Measurements from ENCODE around the gene CLCNKB.

DNA sequence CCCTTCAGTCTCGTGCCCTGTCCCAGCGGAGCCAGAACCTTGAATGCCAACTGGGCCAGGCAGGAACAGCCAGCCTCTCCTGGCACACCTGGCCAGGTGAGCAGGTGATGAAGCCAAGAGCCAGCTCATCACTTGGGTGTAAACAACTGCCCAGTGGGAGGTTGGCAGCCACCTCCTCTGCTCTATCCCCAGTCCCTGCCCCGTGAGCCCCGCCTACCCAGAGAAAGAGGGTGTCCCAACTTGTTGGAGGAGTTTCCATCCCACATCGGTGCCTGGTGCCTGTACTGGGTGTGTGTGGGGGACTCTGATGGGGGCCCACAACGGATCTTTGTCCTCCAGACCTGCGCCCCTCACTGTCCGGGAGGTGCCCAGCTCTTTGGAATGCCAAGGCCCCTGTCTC, 47.7 kb downstream of the CLCNKB start:
- TF ChIP-seq POLR2AphosphoS5 (IDR thresholded peaks at IDR 0.05; ENCODE audit: low read depth, low read length) = no peak
- TF ChIP-seq SPI1 (IDR thresholded peaks at IDR 0.05; ENCODE audit: low read depth, low read length) = no peak
- no peak for TF ChIP-seq TAF1 (IDR thresholded peaks at IDR 0.05; ENCODE audit: low read depth, low read length)
- no peak for TF ChIP-seq POLR2A (IDR thresholded peaks at IDR 0.05; ENCODE audit: low read depth, low read length)

All from GM12891 (cell line).